Erythroblast (primary cell): ENCODE results near the gene LRRN3.

Experiments used
- DNase-seq, 2 experiments: peaks; one replicate each; lab custom pipeline; 2025; lab: John Stamatoyannopoulos, UW
- GATA1 ChIP-seq: IDR thresholded peaks from 2 replicates; pipeline ENCODE4 v1.6.1; 2011; ENCODE audit warnings: low read depth, mild to moderate bottlenecking, control low read depth, low read length, moderate library complexity
- POLR2A ChIP-seq: IDR thresholded peaks from 2 replicates; pipeline ENCODE4 v1.6.1; 2011; ENCODE audit warnings: mild to moderate bottlenecking, low read length

Gene LRRN3

GRCh38 chr7:111105269-111105668, 14.3 kb downstream of the LRRN3 start:
- DNase-seq, result no peak
- TF ChIP-seq GATA1 (no peak), POLR2A (no peak)

- no peak for DNase-seq
- TF ChIP-seq POLR2A, result no peak
- no peak for TF ChIP-seq GATA1
Measured at GRCh38 chr7:111107579-111107978, 16.7 kb downstream of the LRRN3 start.

GRCh38 chr7:111108000-111108399, 17.1 kb downstream of the LRRN3 start:
- no peak for TF ChIP-seq GATA1
- TF ChIP-seq POLR2A, result no peak

GRCh38 chr7:111108496-111108895, 17.6 kb downstream of the LRRN3 start:
- TF ChIP-seq POLR2A, result no peak
- TF ChIP-seq GATA1, result no peak
- DNase-seq, result no peak

More at GRCh38 chr7:111108000-111108399, 17.1 kb downstream of the LRRN3 start:
- DNase-seq, result no peak

GRCh38 chr7:111112439-111112838, 21.5 kb downstream of the LRRN3 start:
- no peak for DNase-seq

GRCh38 chr7:111113263-111114017, 22.5 kb downstream of the LRRN3 start:
- no peak for DNase-seq
- TF ChIP-seq POLR2A, result no peak
- TF ChIP-seq GATA1, result no peak

More at GRCh38 chr7:111112439-111112838, 21.5 kb downstream of the LRRN3 start:
- no peak for TF ChIP-seq GATA1
- no peak for TF ChIP-seq POLR2A

- DNase-seq, result no peak
- TF ChIP-seq POLR2A, result no peak
- TF ChIP-seq GATA1, result no peak
Measured at GRCh38 chr7:111115966-111116365, 25.0 kb downstream of the LRRN3 start.

- no peak for DNase-seq
- TF ChIP-seq GATA1, result no peak
- no peak for TF ChIP-seq POLR2A
Measured at GRCh38 chr7:111126987-111127386, 36.1 kb downstream of the LRRN3 start.

GRCh38 chr7:111129435-111129834, 38.5 kb downstream of the LRRN3 start:
- no peak for TF ChIP-seq GATA1
- TF ChIP-seq POLR2A, result no peak
- no peak for DNase-seq

GRCh38 chr7:111132833-111133232, 41.9 kb downstream of the LRRN3 start:
- TF ChIP-seq GATA1 (no peak), POLR2A (no peak)

GRCh38 chr7:111137296-111138192, 46.6 kb downstream of the LRRN3 start:
- no peak for DNase-seq
- no peak for TF ChIP-seq GATA1

More at GRCh38 chr7:111132833-111133232, 41.9 kb downstream of the LRRN3 start:
- no peak for DNase-seq

- DNase-seq, result no peak
- TF ChIP-seq POLR2A (no peak), GATA1 (no peak)
Measured at GRCh38 chr7:111138193-111138569, 47.3 kb downstream of the LRRN3 start.

- no peak for DNase-seq
- TF ChIP-seq POLR2A (no peak), GATA1 (no peak)
Measured at GRCh38 chr7:111138586-111138985, 47.7 kb downstream of the LRRN3 start.

- TF ChIP-seq GATA1 (no peak), POLR2A (no peak)
- no peak for DNase-seq
Measured at GRCh38 chr7:111140091-111140865, 49.4 kb downstream of the LRRN3 start.
